OCI-LY7 (cell line): ENCODE measurements around the gene NTM. TPM values are rescaled to one million over a fixed set of nuclear protein-coding genes. Genes with fewer than 3 reads are reported as not detected.

Experiments
- BruUV-seq: library from RNA; stranded (reverse); fragments of 400-500 nt; replicated peaks from 2 replicates; lab custom pipeline; 2021; lab: Mats Ljungman, UMichigan
- CTCF ChIA-PET: fragments of 300-600 bp; sonication (Branson Sonifier 250); formaldehyde crosslinking; loops from one replicate; lab custom pipeline; 2022; ENCODE audit warnings: antibody characterized with exemption; ENCODE audit not compliant: unreplicated experiment; lab: Charles Lee
- POLR2A ChIA-PET: fragments of 300-600 bp; sonication (Branson Sonifier 250); formaldehyde crosslinking; loops from one replicate; lab custom pipeline; 2022; ENCODE audit warnings: antibody characterized with exemption; lab: Charles Lee
- DNase-seq: peaks from one replicate; pipeline ENCODE4 v3.0.0-alpha.2; 2015; ENCODE audit warnings: low spot score
- H2AFZ ChIP-seq: fragments of 200-600 bp; sonication (generic), shearing (Covaris generic); 2 replicates; pipeline ENCODE4 v1.6.1; 2014; ENCODE audit warnings: mild to moderate bottlenecking, antibody characterized with exemption, low read length, moderate library complexity
- H3K27ac ChIP-seq: fragments of 200-600 bp; sonication (generic); 2 replicates; pipeline ENCODE4 v1.5.1; 2014; ENCODE audit warnings: mixed run types, low read depth, mild to moderate bottlenecking, moderate library complexity, low read length, inconsistent platforms; ENCODE audit not compliant: poor library complexity, severe bottlenecking
- H3K36me3 ChIP-seq: fragments of 200-600 bp; sonication (generic); 2 replicates; pipeline ENCODE4 v1.6.1; 2014; ENCODE audit warnings: mild to moderate bottlenecking, antibody characterized with exemption, low read length, moderate library complexity, mixed read lengths; ENCODE audit not compliant: insufficient read depth
- H3K4me1 ChIP-seq: fragments of 200-600 bp; sonication (generic); 2 replicates; pipeline ENCODE4 v1.5.1; 2014; ENCODE audit warnings: mild to moderate bottlenecking, low read length; ENCODE audit not compliant: insufficient read depth, poor library complexity, severe bottlenecking
- H3K4me2 ChIP-seq: fragments of 200-600 bp; sonication (generic); 2 replicates; pipeline ENCODE4 v1.6.1; 2014; ENCODE audit warnings: mild to moderate bottlenecking, low read length
- H3K4me3 ChIP-seq: fragments of 200-600 bp; sonication (generic); 2 replicates; pipeline ENCODE4 v1.5.1; 2014; ENCODE audit warnings: mild to moderate bottlenecking, low read depth, low read length; ENCODE audit not compliant: poor library complexity, severe bottlenecking
- H3K79me2 ChIP-seq: fragments of 200-600 bp; sonication (generic); 2 replicates; pipeline ENCODE4 v1.6.1; 2016; ENCODE audit warnings: low read depth, mild to moderate bottlenecking, low read length, moderate library complexity, mixed read lengths; ENCODE audit not compliant: insufficient read depth
- H3K9me2 ChIP-seq: fragments of 200-600 bp; sonication (generic); 2 replicates; pipeline ENCODE4 v1.6.1; 2016; ENCODE audit warnings: mild to moderate bottlenecking, low read length, mixed read lengths; ENCODE audit not compliant: insufficient read depth
- H3K9me3 ChIP-seq: fragments of 200-600 bp; sonication (generic); 2 replicates; pipeline ENCODE4 v1.6.1; 2014; ENCODE audit warnings: mild to moderate bottlenecking, mixed run types, low read length, mixed read lengths
- H4K20me1 ChIP-seq: fragments of 200-600 bp; sonication (generic); 2 replicates; pipeline ENCODE4 v1.6.1; 2014; ENCODE audit warnings: mild to moderate bottlenecking, antibody characterized with exemption, low read length, moderate library complexity, mixed read lengths; ENCODE audit not compliant: insufficient read depth
- EZH2phosphoT487 ChIP-seq: fragments of 200-600 bp; sonication (generic); IDR thresholded peaks from 2 replicates; pipeline ENCODE4 v1.6.1; 2018; ENCODE audit warnings: low read depth, borderline replicate concordance, mild to moderate bottlenecking, mixed run types, antibody characterized with exemption, low read length, moderate library complexity, mixed read lengths
- intact Hi-C: fragments of 100-400 bp; cut with micrococcal nuclease; formaldehyde crosslinking; loops from one replicate; pipeline ENCODE4 v1.10.0; 2022; ENCODE audit not compliant: unreplicated experiment
- total RNA-seq, 2 experiments: library from RNA; depleted of rRNA in 1 of 2; stranded (reverse); fragments of >200 nt in 1 of 2; shearing (Covaris generic) in 1 of 2; gene quantifications; 2 replicates each; pipeline ENCODE4 v1.2.3, GENCODE V29; 2014 to 2022
- TF ChIP-seq, protein P1 (sequence below): fragments of 200-600 bp; sonication (generic); conservative IDR thresholded peaks from 2 replicates; pipeline ENCODE4 v1.5.1; 2014; ENCODE audit warnings: mild to moderate bottlenecking, antibody characterized with exemption, low read length, moderate library complexity, mixed read lengths

Gene NTM
- total RNA-seq, 2 experiments from 2014 or later: not detected

DNA sequence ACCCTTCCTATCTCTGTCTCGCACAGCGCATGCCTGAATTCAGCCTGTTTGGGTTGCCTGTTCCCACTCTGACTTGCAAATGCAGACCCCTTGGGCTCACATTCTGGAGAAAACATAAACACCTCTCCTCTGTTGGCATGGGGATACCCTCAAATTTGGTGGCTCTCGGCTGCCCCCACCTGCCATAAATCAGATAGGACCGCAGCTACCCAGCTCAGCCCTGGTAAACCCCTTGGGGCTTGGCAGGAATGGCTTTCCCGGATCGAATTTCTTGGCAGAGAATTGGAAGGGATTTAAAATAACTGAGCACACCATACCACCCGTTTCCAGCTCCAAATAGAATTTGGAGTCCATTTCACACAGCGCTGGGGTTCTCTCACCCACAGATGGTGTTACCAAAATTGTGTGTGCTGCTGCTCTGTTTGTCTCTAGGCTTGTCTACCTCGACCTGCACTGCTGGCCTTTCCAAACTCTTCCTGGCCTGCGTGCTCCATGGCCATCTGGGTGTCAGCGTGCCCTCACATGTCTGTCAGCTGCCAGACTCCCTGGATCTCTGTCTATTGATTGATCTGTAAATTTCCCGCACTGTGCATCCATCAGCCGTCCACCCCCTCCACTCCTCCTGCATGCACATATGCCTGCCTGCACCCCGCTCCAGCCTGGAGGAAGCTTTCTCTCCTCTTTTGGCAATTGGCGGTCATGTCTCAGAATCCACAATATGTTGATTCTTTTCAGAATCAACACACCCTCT is 134.0 kb downstream of the NTM start:
- H4K20me1 ChIP-seq: no peaks in the 10 kb centered on the region
- H3K4me1 ChIP-seq: no peaks in the 10 kb centered on the region
- no peak overlapping the region for H2AFZ ChIP-seq
- no peak overlapping the region for H3K27ac ChIP-seq
- DNase-seq: peak; percentile 3
- H3K9me3 ChIP-seq: no peaks in the 10 kb centered on the region
- no peak overlapping the region for H3K4me3 ChIP-seq
- BruUV-seq: no TSS peak
- no peaks in the 10 kb centered on the region for H3K36me3 ChIP-seq
- intact Hi-C loops: no loop called here
- H3K4me2 ChIP-seq: no peak overlapping the region
- TF ChIP-seq EZH2phosphoT487: no peak
- TF ChIP-seq, protein P1, sequence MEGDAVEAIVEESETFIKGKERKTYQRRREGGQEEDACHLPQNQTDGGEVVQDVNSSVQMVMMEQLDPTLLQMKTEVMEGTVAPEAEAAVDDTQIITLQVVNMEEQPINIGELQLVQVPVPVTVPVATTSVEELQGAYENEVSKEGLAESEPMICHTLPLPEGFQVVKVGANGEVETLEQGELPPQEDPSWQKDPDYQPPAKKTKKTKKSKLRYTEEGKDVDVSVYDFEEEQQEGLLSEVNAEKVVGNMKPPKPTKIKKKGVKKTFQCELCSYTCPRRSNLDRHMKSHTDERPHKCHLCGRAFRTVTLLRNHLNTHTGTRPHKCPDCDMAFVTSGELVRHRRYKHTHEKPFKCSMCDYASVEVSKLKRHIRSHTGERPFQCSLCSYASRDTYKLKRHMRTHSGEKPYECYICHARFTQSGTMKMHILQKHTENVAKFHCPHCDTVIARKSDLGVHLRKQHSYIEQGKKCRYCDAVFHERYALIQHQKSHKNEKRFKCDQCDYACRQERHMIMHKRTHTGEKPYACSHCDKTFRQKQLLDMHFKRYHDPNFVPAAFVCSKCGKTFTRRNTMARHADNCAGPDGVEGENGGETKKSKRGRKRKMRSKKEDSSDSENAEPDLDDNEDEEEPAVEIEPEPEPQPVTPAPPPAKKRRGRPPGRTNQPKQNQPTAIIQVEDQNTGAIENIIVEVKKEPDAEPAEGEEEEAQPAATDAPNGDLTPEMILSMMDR: peak; percentile 60
- CTCF ChIA-PET: no interaction called here
- POLR2A ChIA-PET: no interaction called here
- H3K79me2 ChIP-seq: no peaks in the 10 kb centered on the region
- no peaks in the 10 kb centered on the region for H3K9me2 ChIP-seq

DNA sequence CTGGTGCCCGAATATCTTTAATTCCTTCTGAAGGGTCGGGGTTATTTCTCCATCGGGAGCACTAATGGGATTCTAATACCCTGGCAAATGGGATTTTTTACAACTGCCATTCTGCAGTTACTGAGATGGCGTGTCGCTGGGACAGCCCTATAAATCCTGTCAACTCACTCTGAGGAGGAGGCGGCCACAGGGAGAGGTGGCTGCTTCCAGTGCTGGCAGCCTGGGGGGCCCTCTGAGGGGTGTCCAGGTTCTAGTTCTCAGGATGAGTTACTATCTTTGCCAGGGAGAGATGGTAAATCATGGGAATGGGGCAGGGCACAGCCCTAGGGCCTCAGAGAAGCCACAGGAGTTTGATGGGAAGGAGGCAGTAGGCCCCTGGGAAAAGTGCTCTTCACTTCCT is 135.9 kb downstream of the NTM start:
- Histone ChIP-seq H2AFZ (no peak overlapping the region), H3K9me2 (no peaks in the 10 kb centered on the region), H3K79me2 (no peaks in the 10 kb centered on the region), H3K9me3 (no peaks in the 10 kb centered on the region), H3K36me3 (no peaks in the 10 kb centered on the region), H3K4me3 (no peak overlapping the region), H4K20me1 (no peaks in the 10 kb centered on the region), H3K27ac (no peak overlapping the region), H3K4me2 (no peak overlapping the region), H3K4me1 (no peaks in the 10 kb centered on the region)
- intact Hi-C loops: no loop called here
- POLR2A ChIA-PET: no interaction called here
- DNase-seq: no peak
- TF ChIP-seq EZH2phosphoT487: no peak
- TF ChIP-seq, protein P1: no peak
- CTCF ChIA-PET: no interaction called here
- no TSS peak for BruUV-seq

DNA sequence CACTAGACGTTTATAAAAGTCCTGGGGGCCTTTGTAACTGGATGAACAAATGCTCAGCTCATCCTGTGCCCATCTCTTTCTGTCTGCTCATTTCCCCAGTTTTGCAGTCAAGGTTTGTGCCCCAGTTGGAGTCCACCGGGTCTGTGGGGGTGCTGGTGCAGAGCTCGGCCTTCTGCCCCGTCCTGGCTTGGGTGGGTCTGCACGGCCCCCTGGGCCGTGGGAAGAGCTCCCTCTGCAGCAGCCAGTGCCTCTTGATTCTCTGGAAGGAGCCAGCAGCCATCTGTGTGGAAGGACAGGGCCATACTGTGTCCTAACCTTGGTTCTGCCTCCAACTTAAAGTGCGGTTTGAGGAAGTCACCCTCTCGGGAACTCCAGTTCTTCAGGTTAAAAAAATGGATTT is 140.2 kb downstream of the NTM start:
- H3K9me3 ChIP-seq: no peaks in the 10 kb centered on the region
- no peak overlapping the region for H3K4me2 ChIP-seq
- no peaks in the 10 kb centered on the region for H3K4me1 ChIP-seq
- intact Hi-C loops: loop anchor here (1.0 to 5.0 kb wide), 2 partner anchors 103 to 446 kb away; no protein-coding TSS in a partner anchor
- ChIA-PET CTCF (interaction anchor here (0.6 kb wide), 1 partner anchor 446 kb away, joined by 4 read pairs; no protein-coding TSS in a partner anchor), POLR2A (no interaction called here)
- BruUV-seq: no TSS peak
- H3K36me3 ChIP-seq: no peaks in the 10 kb centered on the region
- H2AFZ ChIP-seq: no peak overlapping the region
- no peak overlapping the region for H3K27ac ChIP-seq
- TF ChIP-seq EZH2phosphoT487: no peak
- TF ChIP-seq, protein P1: no peak
- H3K4me3 ChIP-seq: no peak overlapping the region
- DNase-seq: no peak
- no peaks in the 10 kb centered on the region for H3K79me2 ChIP-seq
- no peaks in the 10 kb centered on the region for H4K20me1 ChIP-seq
- H3K9me2 ChIP-seq: no peaks in the 10 kb centered on the region
